GM19324 (cell line): ENCODE data around the gene NHS.
"Not testable (repeated sequence)": the region's sequence is repeated elsewhere in the genome, so short reads cannot be mapped to it uniquely, and the experiment has no call there.

Experiments used
- ATAC-seq: cut with Tn5 transposase; IDR thresholded peaks from one replicate; pipeline ENCODE4 v1.9.1; 2021; ENCODE audit warnings: mild to moderate bottlenecking, moderate library complexity; ENCODE audit not compliant: unreplicated experiment, low FRiP score

NHS gene

GRCh38 chrX:17568804-17569203 is 193.8 kb downstream of the NHS start:
- ATAC-seq: not testable (repeated sequence)

- no peak for ATAC-seq
Measured at GRCh38 chrX:17579026-17579425, 204.0 kb downstream of the NHS start.

- ATAC-seq: no peak
Measured at GRCh38 chrX:17580539-17581152, 205.6 kb downstream of the NHS start.

- no peak for ATAC-seq
Measured at GRCh38 chrX:17581641-17582040, 206.6 kb downstream of the NHS start.

GRCh38 chrX:17584248-17584681 is 209.3 kb downstream of the NHS start:
- ATAC-seq: no peak

GRCh38 chrX:17585006-17585405 is 210.0 kb downstream of the NHS start:
- no peak for ATAC-seq

- ATAC-seq: no peak
Measured at GRCh38 chrX:17587366-17587765, 212.4 kb downstream of the NHS start.

GRCh38 chrX:17588303-17588702 is 213.3 kb downstream of the NHS start:
- ATAC-seq: no peak

- ATAC-seq: peak; percentile 52
Measured at GRCh38 chrX:17590892-17591740, 216.1 kb downstream of the NHS start.

GRCh38 chrX:17591741-17592110 is 216.7 kb downstream of the NHS start:
- no peak for ATAC-seq

GRCh38 chrX:17592117-17592516 is 217.1 kb downstream of the NHS start:
- no peak for ATAC-seq

GRCh38 chrX:17594693-17595092 is 219.7 kb downstream of the NHS start:
- no peak for ATAC-seq

- no peak for ATAC-seq
Measured at GRCh38 chrX:17595456-17596035, 220.5 kb downstream of the NHS start.

- ATAC-seq: no peak
Measured at GRCh38 chrX:17596061-17596460, 221.1 kb downstream of the NHS start.

- no peak for ATAC-seq
Measured at GRCh38 chrX:17596546-17597205, 221.7 kb downstream of the NHS start.

GRCh38 chrX:17597327-17597726 is 222.3 kb downstream of the NHS start:
- no peak for ATAC-seq

GRCh38 chrX:17597836-17598439 is 222.9 kb downstream of the NHS start:
- ATAC-seq: no peak

- ATAC-seq: no peak
Measured at GRCh38 chrX:17601441-17602200, 226.6 kb downstream of the NHS start.

GRCh38 chrX:17602245-17602644 is 227.2 kb downstream of the NHS start:
- no peak for ATAC-seq

- ATAC-seq: no peak
Measured at GRCh38 chrX:17603196-17603595, 228.2 kb downstream of the NHS start.
